HG02840 (cell line): ENCODE data around the gene PRKCA.

Experiments used
- ATAC-seq: cut with Tn5 transposase; IDR thresholded peaks from one replicate; pipeline ENCODE4 v1.9.1; 2021; ENCODE audit warnings: mild to moderate bottlenecking, moderate library complexity, moderate number of reproducible peaks; ENCODE audit not compliant: unreplicated experiment, low FRiP score

Gene PRKCA

DNA sequence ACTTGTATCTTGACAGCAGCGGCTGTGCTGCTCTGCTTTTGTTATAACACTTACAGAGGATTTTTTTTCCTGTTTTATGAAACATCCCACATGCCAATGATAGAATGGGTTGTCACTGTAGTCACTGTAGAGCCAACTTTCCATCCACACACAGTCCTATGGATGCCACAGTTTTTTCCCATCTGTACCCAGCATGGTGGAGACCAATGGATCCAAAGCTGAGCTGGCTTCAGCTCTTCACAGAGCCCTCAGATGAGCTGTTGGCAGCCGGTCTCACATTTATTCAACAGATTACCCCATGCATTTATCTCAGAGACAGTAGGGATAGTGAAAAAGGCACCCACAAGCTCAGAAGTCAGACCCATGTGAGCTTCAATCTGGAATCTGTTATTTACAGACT is 441.1 kb downstream of the PRKCA start:
- no peak for ATAC-seq

- no peak for ATAC-seq
Measured at GRCh38 chr17:66746736-66747135, 444.3 kb downstream of the PRKCA start.

DNA sequence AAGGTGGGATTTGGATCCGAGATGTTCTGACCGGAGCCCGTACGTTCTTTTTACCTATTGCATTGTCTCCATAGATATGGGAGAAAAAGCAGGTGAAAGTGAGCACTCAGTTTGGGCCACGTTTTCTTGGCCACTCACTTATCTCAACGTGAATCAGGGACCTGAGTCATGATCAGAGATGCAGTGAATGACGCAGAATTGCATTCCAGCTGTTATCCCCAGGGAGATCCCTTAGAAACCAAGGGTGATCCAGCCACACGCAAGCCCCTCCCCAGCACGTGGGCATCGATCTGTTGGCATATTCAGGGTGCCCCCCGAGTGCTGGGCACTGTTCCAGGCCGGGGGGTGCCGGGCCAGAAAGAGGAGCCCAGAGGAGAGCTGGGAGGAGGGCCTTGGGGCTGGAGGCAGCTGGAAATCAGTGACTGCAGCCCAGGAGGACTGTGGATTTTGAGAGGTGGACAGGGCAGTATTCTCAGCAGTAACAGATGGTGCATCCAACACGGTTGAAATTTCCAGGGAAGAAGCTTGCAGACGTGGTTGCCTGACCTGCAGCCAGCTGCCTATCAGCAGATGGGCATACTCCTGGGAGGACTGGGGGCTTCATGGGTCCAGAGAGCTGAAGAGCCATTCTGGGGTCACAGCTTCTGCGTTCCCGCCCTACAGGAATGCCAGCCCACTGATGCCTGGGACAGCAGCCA is 445.3 kb downstream of the PRKCA start:
- ATAC-seq: no peak

- ATAC-seq: no peak
Measured at GRCh38 chr17:66748578-66748977, 446.2 kb downstream of the PRKCA start.

- ATAC-seq: no peak
Measured at GRCh38 chr17:66749217-66749832, 446.9 kb downstream of the PRKCA start.

DNA sequence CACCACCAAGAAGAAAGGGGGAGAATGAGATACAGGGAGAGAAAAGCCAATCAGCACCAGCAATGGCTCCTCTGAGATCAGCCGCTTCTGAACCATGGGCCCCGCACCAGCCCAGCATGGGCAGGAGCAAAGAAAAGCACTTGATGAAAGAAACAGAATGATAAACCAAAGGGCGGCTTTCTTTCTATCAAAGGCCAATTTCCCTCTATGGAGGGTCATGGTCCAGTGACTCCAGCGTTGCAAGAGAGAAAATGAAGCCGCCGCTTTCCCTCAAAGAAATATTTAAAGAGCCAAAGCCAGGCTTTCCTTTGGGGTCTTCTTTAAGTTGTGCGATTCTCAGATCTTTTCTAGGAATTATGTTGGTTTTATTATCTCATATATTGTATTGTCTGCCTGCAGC is 447.7 kb downstream of the PRKCA start:
- ATAC-seq: no peak

GRCh38 chr17:66750781-66751543 is 448.5 kb downstream of the PRKCA start:
- ATAC-seq: no peak

DNA sequence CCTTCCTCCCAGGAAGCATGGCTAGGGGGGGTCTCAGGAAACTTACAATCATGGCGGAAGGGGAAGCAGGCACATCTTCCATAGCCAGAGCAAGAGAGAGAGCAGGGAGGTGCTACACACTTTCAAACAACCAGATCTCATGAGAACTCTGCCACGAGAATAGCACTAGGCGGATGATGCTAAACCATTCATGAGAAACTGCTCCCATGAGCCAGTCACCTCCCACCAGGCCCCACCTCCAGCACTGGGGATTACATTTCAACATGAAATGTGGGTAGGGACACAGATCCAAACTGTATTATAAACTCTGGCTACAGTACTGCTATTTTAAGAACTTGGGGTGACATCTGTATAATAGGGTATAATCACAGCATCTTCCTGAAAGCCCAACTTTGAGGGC is 449.4 kb downstream of the PRKCA start:
- no peak for ATAC-seq

DNA sequence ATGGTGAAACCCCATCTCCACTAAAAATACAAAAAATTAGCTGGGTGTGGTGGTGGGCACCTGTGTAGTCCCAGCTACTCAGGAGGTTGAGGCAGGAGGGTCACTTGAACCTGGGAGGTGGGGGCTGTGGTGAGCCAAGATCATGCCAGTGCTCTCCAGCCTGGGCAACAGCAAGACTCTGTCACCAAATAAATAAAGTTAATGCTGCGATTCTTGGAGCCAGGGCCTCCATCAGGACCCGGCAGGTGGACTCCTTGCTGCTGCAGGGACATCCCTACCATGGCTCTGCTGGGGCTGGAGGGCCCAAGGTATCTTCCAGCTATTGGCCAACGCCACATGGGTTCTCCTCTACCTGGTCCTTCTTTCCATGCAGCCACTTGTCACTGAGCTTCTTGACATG is 450.0 kb downstream of the PRKCA start:
- ATAC-seq: no peak

- ATAC-seq: no peak
Measured at GRCh38 chr17:66753126-66753920, 450.9 kb downstream of the PRKCA start.

GRCh38 chr17:66755101-66755943 is 452.9 kb downstream of the PRKCA start:
- no peak for ATAC-seq

DNA sequence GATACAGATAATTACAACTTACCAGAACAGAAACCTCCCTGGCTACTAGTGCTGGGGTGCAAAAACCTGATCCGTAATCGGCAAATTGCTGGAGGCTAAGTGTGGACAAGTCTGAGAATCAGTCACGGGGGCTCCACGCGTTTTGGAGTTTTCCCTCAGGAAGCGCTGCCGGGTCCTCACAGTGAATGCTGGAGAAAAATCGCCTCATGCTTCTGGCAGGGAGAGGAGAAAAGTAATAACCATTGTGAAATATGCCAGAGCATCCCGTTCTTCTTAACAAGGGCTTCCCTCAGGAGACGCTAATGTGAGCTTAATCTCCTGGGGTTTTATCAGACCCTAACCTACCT is 453.5 kb downstream of the PRKCA start:
- ATAC-seq: no peak

DNA sequence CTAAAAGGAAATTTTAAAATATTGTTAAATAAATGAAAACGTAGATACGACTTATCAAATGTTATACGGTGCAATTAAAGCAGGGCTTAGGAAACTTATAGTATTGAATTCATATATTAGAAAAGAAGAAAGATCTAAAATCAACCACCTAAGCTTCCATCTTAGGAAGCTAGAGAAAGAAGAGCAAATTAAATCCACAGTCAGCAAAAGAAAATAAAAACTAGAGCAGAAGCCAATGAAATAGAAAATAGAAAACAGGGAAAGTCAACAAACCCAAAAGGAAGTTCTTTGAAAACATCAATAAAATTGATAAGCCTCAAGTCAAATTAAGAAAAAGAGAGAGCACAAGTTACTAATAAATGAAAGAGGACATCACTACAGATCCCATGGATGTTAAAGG is 457.9 kb downstream of the PRKCA start:
- no peak for ATAC-seq

- ATAC-seq: no peak
Measured at GRCh38 chr17:66762276-66762675, 459.9 kb downstream of the PRKCA start.

DNA sequence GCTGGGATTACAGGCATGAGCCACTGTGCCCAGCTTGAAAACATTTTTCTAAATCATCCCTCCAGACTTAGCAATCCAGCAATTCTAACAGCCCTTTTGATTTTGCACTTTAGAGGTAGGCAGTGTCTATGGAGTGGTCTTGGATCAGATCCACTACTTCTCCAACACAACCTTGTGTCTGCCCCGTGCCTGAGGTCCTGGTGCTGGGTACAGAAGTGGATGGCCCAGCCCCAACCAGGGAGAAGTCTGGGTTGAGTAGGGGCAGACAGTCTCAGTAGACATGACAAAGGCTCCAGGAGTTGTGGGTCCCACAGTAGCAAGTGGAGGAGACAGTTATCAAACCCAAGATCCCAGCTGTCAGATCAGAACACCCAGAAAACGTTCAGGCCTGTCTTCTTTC is 460.6 kb downstream of the PRKCA start:
- no peak for ATAC-seq

- no peak for ATAC-seq
Measured at GRCh38 chr17:66764506-66764905, 462.1 kb downstream of the PRKCA start.

- no peak for ATAC-seq
Measured at GRCh38 chr17:66767154-66767933, 464.9 kb downstream of the PRKCA start.

GRCh38 chr17:66769911-66770310 is 467.5 kb downstream of the PRKCA start:
- no peak for ATAC-seq

- no peak for ATAC-seq
Measured at GRCh38 chr17:66772148-66772812, 469.9 kb downstream of the PRKCA start.
